ENCODE measurements around the gene AIPL1.
"Not testable (repeated sequence)": the region's sequence is repeated elsewhere in the genome, so short reads cannot be mapped to it uniquely, and the experiment has no call there.

Gene AIPL1

GRCh38 chr17:6435051-6435450, at the start of gene AIPL1:
TSS of gene AIPL1 (minus strand) at chr17:6435121. CDS start at chr17:6435104, 17 bp downstream.
- DNase-seq = no peak

- no peak for DNase-seq
These were observed 48.6 kb upstream of the AIPL1 start for GRCh38 chr17:6483507-6483906.

- DNase-seq = not testable (repeated sequence)
These were observed 47.9 kb upstream of the AIPL1 start for GRCh38 chr17:6482796-6483195.

GRCh38 chr17:6482105-6482455, 47.2 kb upstream of the AIPL1 start:
- no peak for DNase-seq

- no peak for DNase-seq
These were observed 45.4 kb upstream of the AIPL1 start for GRCh38 chr17:6480303-6480675.

- no peak for DNase-seq
These were observed 44.8 kb upstream of the AIPL1 start for GRCh38 chr17:6479622-6480302.

GRCh38 chr17:6478486-6478885, 43.6 kb upstream of the AIPL1 start:
- no peak for DNase-seq

- no peak for DNase-seq
These were observed 43.0 kb upstream of the AIPL1 start for GRCh38 chr17:6477831-6478383.

- DNase-seq = no peak
These were observed 41.9 kb upstream of the AIPL1 start for GRCh38 chr17:6476810-6477179.

GRCh38 chr17:6476076-6476809, 41.3 kb upstream of the AIPL1 start:
- no peak for DNase-seq

GRCh38 chr17:6475411-6475810, 40.5 kb upstream of the AIPL1 start:
- DNase-seq = no peak

- DNase-seq = no peak
These were observed 40.0 kb upstream of the AIPL1 start for GRCh38 chr17:6474906-6475305.

- DNase-seq = no peak
These were observed 39.5 kb upstream of the AIPL1 start for GRCh38 chr17:6474376-6474775.

GRCh38 chr17:6473128-6473767, 38.3 kb upstream of the AIPL1 start:
- DNase-seq = peak; percentile 65

GRCh38 chr17:6472517-6472916, 37.6 kb upstream of the AIPL1 start:
- DNase-seq = no peak

GRCh38 chr17:6471531-6472465, 36.9 kb upstream of the AIPL1 start:
- no peak for DNase-seq

- no peak for DNase-seq
These were observed 36.0 kb upstream of the AIPL1 start for GRCh38 chr17:6470751-6471521.

GRCh38 chr17:6470146-6470718, 35.3 kb upstream of the AIPL1 start:
- no peak for DNase-seq

- DNase-seq = no peak
These were observed 33.3 kb upstream of the AIPL1 start for GRCh38 chr17:6468051-6468790.

- no peak for DNase-seq
These were observed 32.6 kb upstream of the AIPL1 start for GRCh38 chr17:6467567-6467966.
